AG09319 (cell line): ENCODE results near the gene GPR101.

Experiments used
- DNase-seq: peaks from one replicate; pipeline ENCODE4 v3.0.0-alpha.2; 2010; ENCODE audit warnings: low read depth; ENCODE audit errors: extremely low read depth
- CTCF ChIP-seq: IDR thresholded peaks from 2 replicates; pipeline ENCODE4 v1.5.1; 2011; ENCODE audit warnings: low read depth, mild to moderate bottlenecking, inconsistent platforms, low read length, moderate library complexity

Gene GPR101

GRCh38 chrX:136999024-136999423 lies 34.8 kb downstream of the GPR101 start:
- DNase-seq = no peak

More at GRCh38 chrX:136999024-136999423, 34.8 kb downstream of the GPR101 start:
- TF ChIP-seq CTCF = no peak
